OCI-LY3 (cell line): Measurements from ENCODE around the gene WWC1.

Experiments
- CTCF ChIP-seq: fragments of 200-600, 300-600 bp; sonication (generic); IDR thresholded peaks from 2 replicates; pipeline ENCODE4 v1.5.1; 2014; ENCODE audit warnings: antibody characterized with exemption, low read length, low read depth
- EZH2phosphoT487 ChIP-seq: fragments of 200-600 bp; shearing (Covaris generic); IDR thresholded peaks from 2 replicates; pipeline ENCODE4 v1.6.1; 2018; ENCODE audit warnings: antibody characterized with exemption, mixed run types, low read depth

- TF ChIP-seq CTCF (no peak), EZH2phosphoT487 (no peak)
These were observed 177.4 kb downstream of the WWC1 start for GRCh38 chr5:168468836-168469235.
